Fibroblast of lung (primary cell): ENCODE results near the gene CFC1.
"Not testable (repeated sequence)": the region's sequence is repeated elsewhere in the genome, so short reads cannot be mapped to it uniquely, and the experiment has no call there.

ENCODE experiments used
- CTCF ChIP-seq, 2 donors: IDR thresholded peaks in 1 of 2; conservative IDR thresholded peaks in 1 of 2; 1 replicate in 1 of 2; 2 replicates in 1 of 2; pipeline ENCODE4 v1.5.1; 2011 to 2012; ENCODE audit warnings: low read length in 2 of 2, control low read depth in 1 of 2, inconsistent platforms in 1 of 2, low read depth in 1 of 2, mild to moderate bottlenecking in 1 of 2
- EZH2 ChIP-seq: IDR thresholded peaks from 2 replicates; pipeline ENCODE4 v1.5.1; 2012; ENCODE audit warnings: low read length, control low read depth, mild to moderate bottlenecking; ENCODE audit errors: missing control alignments

- not testable (repeated sequence) for TF ChIP-seq CTCF (conservative IDR thresholded peaks at IDR 0.05 in 1 of 2, IDR thresholded peaks at IDR 0.05 in 1 of 2; ENCODE audit: low read depth in 1 of 2, low read length in 2 of 2); EZH2
These were observed 9.1 kb upstream of the CFC1 start for GRCh38 chr2:130608276-130609001.
